PFSK-1 (cell line): ENCODE data around the gene TMEM242.

Experiments
- POLR2AphosphoS5 ChIP-seq: IDR thresholded peaks from 2 replicates; pipeline ENCODE4 v1.6.1; 2012; ENCODE audit warnings: low read depth, mild to moderate bottlenecking, control low read depth, low read length, moderate library complexity
- SIN3A ChIP-seq: IDR thresholded peaks from 2 replicates; pipeline ENCODE4 v1.6.1; 2012; ENCODE audit warnings: mild to moderate bottlenecking, low read length, moderate library complexity, borderline replicate concordance; ENCODE audit not compliant: insufficient read depth
- TAF1 ChIP-seq: IDR thresholded peaks from 2 replicates; pipeline ENCODE4 v1.6.1; 2012; ENCODE audit warnings: low read length, control low read depth, borderline replicate concordance; ENCODE audit not compliant: insufficient read depth

DNA sequence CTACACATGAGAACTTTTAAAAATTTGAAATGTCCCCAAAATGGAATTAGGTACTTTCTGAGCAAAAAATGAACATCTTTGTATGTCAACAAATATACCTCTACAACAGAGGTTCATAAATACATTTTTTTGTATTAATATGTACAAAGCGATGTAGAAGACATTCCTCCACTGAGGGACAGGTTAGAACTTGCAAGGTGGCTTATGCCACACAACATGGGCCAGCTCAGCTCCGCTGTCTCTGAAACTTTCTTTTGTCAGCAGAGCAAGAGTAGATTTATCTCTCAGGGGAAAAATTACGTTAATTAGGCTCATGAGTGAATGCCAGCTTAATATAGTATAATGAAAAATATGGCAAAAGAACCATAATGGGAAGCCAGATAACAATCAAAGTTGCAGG is 10.6 kb upstream of the TMEM242 start:
- TF ChIP-seq TAF1: no peak
- no peak for TF ChIP-seq POLR2AphosphoS5
- TF ChIP-seq SIN3A: no peak
